GM18858 (cell line): ENCODE data around the gene WIPI1.
"Not testable (repeated sequence)": the region's sequence is repeated elsewhere in the genome, so short reads cannot be mapped to it uniquely, and the experiment has no call there.

Source experiments
- ATAC-seq: cut with Tn5 transposase; IDR thresholded peaks from one replicate; pipeline ENCODE4 v1.9.1; 2021; ENCODE audit not compliant: unreplicated experiment

Gene WIPI1

DNA sequence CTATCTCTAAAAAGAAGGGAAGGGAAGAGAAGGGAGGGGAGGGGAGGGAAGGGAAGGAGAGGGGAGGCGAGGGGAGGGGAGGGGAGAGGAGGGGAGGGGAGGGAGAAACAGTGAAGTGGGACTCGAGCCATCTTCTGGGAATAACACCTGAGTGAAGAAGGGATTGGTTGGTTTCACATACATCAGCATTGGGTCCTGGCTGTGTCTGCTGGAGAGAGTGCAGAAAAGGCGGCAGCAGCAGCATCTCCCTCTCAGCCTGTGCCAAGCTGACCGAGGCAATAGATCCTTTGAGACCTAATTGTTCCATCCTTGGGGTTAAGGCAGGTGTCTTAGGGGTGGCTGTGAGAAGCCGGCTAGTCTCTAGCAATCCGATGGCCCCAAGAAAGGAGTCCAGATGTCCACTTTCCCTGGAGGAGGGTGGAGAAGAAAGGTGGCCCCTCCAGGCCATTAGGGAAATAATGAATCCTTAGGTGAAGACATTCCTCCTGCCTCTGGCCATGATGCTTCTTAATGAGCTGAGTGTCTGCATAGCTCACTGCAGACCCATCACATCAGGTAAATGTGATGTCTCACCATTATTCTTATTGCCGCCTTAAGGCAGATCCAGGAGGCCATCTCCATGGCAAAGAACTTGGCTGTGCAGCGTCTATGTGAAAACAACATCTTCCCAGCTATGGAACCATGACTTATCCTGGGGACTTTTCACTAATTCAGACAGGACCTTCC, 71.6 kb downstream of the WIPI1 start:
- no peak for ATAC-seq

GRCh38 chr17:68384941-68385340, 72.4 kb downstream of the WIPI1 start:
- no peak for ATAC-seq

- no peak for ATAC-seq
These were observed 72.8 kb downstream of the WIPI1 start for GRCh38 chr17:68384471-68384870.

- no peak for ATAC-seq
These were observed 73.6 kb downstream of the WIPI1 start for GRCh38 chr17:68383443-68384321.

GRCh38 chr17:68383120-68383442, 74.2 kb downstream of the WIPI1 start:
- no peak for ATAC-seq

DNA sequence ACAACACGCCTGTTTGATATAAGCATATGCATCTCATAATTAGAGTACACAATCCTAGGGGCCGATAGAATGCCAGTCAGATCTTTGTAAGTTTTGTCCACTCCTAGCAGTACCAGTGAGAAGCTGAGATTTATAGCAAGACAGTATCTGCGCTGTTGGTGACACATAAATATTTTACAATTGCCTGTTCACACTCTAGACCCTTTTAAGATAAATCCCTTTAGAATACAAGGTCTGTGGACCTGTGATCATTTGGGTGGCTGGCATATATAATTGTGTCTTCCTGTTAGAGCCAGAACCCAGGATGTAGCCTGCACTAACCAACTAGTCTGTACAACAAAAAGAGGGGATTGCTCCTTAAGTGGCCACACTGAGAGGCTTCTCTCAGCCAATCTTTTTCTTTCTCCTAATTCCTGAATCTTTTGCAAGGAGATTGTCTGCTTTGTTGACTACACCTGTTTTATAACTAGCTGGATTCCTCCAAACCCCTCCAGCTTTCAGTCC, 74.7 kb downstream of the WIPI1 start:
- ATAC-seq = no peak

DNA sequence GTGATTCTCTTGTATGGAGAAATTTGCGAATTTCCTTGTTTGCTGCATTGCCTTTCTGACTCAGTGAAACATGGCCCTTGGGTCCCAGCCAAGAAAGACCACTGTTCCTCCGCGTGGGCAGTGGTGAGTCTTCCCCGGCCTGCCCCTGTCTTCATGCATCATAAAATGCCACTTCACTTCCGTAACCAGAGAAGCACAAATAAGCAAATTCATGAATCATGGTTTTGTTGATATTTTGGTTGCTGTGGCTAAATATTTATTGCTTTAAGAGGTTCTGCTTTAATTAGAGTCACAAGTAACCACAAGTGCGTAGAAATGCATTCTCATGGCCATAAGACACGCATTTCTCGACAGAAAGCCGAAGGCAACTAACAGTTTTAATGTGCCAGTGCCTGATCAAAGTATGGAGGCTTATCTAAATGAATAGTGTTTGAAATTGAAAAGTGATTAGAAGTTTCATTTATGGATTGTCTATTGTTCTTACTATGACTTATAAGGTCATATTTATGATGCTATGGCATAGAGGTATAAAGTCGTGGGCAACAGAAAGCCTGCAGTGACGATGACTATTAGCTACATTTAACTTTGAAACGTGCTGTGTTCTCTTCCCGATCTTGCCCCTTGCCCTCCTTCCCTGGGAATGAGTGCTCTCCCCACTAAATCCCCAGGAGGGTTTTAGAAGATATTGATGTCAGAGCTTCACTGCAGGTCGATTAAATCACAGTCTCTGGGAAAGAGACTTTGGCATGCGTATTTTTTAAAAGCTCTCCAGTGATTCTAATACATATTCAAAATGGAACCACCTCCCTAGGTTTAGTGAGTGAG, 76.0 kb downstream of the WIPI1 start:
- ATAC-seq = no peak

- no peak for ATAC-seq
These were observed 77.3 kb downstream of the WIPI1 start for GRCh38 chr17:68379692-68380677.

DNA sequence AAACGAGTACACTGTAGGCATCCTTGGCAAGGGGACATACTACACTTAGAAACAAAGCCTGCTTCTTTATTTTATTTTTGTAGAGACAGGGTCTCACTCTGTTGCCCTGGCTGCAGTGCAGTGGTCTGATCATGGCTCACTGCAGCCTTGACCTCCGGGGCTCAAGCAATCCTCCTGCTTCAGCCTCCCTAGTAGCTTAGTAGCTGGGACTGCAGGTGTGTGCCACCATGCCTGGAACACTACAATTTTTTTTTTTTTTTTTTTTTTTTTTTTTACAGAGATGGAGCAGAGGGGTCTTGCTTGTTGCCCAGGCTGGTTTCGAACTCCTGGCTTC, 78.2 kb downstream of the WIPI1 start:
- ATAC-seq = no peak

DNA sequence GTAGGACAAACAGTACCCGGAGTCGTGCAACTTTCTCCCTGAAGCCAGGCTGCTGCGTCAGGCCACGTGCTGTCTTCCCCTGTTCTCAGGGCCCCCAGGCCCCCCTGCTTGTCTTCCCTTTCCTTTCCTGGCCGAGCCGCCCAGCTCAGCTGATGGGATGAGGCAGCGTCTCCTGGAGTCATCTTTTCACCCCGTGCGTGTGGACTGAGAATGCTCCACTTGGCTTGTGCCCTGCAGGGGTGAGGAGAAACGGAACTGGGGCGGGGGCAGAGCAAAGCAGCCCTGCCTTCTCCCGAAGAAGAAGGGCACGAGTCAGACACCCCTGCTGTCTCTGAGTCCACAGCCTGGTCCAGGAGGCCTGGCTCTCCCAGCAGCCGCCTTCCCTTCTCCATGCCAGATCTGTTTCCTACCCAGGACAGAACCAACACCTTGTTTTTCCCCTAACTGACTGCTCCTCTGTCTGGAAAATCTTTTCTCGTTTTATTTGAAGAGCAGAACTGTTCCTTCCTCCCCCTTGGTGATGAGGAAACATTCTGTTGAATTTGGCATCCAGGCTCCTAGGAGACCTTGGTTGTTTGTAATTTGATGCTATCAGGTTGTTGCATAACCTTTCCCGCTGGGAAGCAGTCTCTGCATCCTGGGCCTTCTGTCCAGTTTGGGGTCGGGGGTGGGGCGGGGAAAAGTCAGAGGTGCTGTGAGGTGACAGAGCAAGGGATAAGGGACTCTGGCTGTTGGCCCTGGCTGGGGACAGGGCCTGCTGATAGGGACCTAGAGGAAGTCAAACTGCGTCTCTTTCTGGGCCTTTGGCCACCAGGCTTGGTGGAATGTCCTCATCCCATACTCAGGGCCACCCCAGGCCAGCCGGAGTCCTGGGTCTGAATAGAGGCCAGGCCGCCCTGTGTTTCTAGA, 78.8 kb downstream of the WIPI1 start:
- no peak for ATAC-seq

DNA sequence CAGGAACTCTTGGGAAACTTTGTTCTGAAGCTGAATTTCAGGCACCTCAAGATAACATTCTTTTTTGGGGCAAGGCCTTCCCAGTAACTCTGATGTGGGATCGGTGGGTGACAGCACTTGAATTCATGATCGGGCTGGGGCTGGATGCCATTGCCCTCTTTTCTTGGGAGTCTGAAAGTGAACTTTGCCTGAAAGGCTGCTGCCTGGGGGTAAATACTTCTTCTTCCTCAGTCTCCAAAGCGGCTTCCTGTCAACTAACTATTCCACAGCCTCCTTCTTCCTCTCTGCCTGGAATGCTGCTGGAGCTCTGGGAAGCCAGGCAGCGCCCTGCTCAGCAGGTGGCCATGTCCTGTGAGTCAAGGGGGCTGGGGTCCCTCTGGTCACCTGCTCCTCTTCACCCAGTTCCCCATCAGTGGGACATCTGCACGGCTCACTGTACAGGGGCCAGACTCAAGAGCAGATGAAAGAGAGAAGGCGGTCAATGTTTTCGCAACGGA, 79.5 kb downstream of the WIPI1 start:
- no peak for ATAC-seq

DNA sequence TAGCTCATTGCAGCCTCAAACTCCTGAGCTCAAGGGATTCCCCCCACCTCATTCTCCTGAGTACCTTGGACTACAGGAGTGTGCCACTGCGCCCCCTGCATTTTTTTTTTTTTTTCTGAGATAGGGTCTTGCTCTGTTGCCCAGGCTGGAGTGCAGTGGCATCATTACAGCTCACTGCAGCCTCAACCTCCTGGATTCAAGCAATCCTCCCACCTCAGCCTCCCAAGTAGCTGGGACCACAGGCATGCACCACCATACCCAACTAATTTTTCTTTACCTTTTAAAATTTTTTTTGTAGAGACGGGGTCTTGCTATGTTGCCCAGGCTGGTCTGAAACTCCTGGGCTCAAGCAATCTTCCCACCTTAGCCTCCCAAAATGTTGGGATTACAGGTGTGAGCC, 81.1 kb downstream of the WIPI1 start:
- ATAC-seq = not testable (repeated sequence)

DNA sequence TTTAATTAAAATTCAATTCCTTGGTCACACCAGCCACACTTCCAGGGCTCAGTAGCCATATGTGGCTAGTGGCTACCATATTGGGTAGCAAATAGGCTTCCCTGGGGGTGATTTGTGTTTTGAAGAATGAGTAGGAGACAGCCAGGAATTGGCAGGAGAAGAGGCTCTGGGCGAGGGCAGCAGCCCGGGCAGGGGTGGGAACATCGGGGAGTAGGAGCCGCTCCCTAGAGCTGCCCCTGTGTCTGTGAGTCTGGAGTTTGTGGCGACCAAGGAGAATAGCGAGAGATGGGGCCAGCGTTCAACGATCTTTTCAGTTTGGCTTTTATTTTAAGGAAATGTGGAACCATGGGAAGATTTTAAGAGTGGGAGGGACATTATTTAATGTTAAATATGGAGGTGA, 81.7 kb downstream of the WIPI1 start:
- ATAC-seq = no peak
